Thyroid gland (tissue), 4 donors: Measurements from ENCODE around the gene ARID3C.

Experiments used
- CTCF ChIP-seq, 6 experiments: fragments of 200-600 bp in 3 of 6; fragments of 450-650 bp in 3 of 6; sonication (generic) in 3 of 6; IDR thresholded peaks; one replicate each; pipeline ENCODE4 v1.5.1; 2016 to 2019; ENCODE audit warnings: antibody characterized with exemption in 6 of 6, mild to moderate bottlenecking in 2 of 6, inconsistent platforms in 1 of 6, moderate library complexity in 1 of 6
- POLR2A ChIP-seq, 2 donors: fragments of 450-650 bp; IDR thresholded peaks; one replicate each; pipeline ENCODE4 v1.6.1; 2017; ENCODE audit warnings: antibody characterized with exemption in 2 of 2, mild to moderate bottlenecking in 2 of 2, moderate library complexity in 1 of 2

- TF ChIP-seq CTCF (IDR thresholded peaks at IDR 0.05) (no peak), POLR2A (IDR thresholded peaks at IDR 0.05) (no peak)
These were observed 49.1 kb downstream of the ARID3C start for GRCh38 chr9:34579808-34580163.
